ENCODE data around the gene OSTN. TPM values are rescaled to one million over a fixed set of nuclear protein-coding genes. Genes with fewer than 3 reads are reported as not detected.

The OSTN gene
- total RNA-seq, 1 donor from 2014 or later: not detected

GRCh38 chr3:191306428-191306827 lies 107.4 kb downstream of the OSTN start:
- Mint-ChIP-seq H3K4me3 (ENCODE audit: low read depth) (no peak overlapping the region), H3K36me3 (ENCODE audit: low read depth) (no peaks in the 10 kb centered on the region), H3K9me3 (no peaks in the 10 kb centered on the region), H3K4me1 (ENCODE audit: low read depth) (no peaks in the 10 kb centered on the region), H3K27me3 (ENCODE audit: low read depth) (no peaks in the 10 kb centered on the region), H3K27ac (no peak overlapping the region)
- intact Hi-C loops (cut with micrococcal nuclease): no loop called here
- no peak for DNase-seq (ENCODE audit: low spot score)

GRCh38 chr3:191307341-191307740 lies 108.3 kb downstream of the OSTN start:
- intact Hi-C loops (cut with micrococcal nuclease): no loop called here
- DNase-seq (ENCODE audit: low spot score): no peak
- Mint-ChIP-seq H3K4me1 (ENCODE audit: low read depth) (no peaks in the 10 kb centered on the region), H3K27me3 (ENCODE audit: low read depth) (no peaks in the 10 kb centered on the region), H3K9me3 (no peaks in the 10 kb centered on the region), H3K27ac (no peak overlapping the region), H3K4me3 (ENCODE audit: low read depth) (no peak overlapping the region), H3K36me3 (ENCODE audit: low read depth) (no peaks in the 10 kb centered on the region)

DNA sequence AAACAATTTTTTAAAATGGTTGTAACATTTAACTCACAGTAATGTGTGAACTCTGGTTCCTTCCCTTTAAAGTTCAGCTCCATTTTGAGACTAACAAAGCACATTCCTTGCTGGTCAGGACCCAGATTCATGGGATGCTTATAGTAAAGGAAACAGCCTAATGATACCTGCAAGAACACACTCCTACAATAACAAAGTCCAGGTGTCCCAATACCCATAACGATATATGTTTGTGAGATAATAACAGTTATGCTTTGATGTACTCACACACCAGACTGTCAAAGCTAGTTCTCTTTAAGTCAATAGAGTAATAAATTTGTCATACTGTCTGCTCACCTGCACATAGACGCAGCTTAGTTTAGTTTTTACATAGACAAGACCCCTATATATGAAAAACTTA lies 114.3 kb downstream of the OSTN start:
- no peaks in the 10 kb centered on the region for H3K36me3 Mint-ChIP-seq (ENCODE audit: low read depth)
- intact Hi-C loops (cut with micrococcal nuclease): no loop called here
- H3K27ac Mint-ChIP-seq: no peak overlapping the region
- H3K9me3 Mint-ChIP-seq: no peaks in the 10 kb centered on the region
- no peak overlapping the region for H3K4me3 Mint-ChIP-seq (ENCODE audit: low read depth)
- DNase-seq (ENCODE audit: low spot score): no peak
- H3K27me3 Mint-ChIP-seq (ENCODE audit: low read depth): no peaks in the 10 kb centered on the region
- H3K4me1 Mint-ChIP-seq (ENCODE audit: low read depth): no peaks in the 10 kb centered on the region

GRCh38 chr3:191314109-191314728 lies 115.2 kb downstream of the OSTN start:
- Mint-ChIP-seq H3K36me3 (ENCODE audit: low read depth) (no peaks in the 10 kb centered on the region), H3K27me3 (ENCODE audit: low read depth) (no peaks in the 10 kb centered on the region), H3K4me3 (ENCODE audit: low read depth) (no peak overlapping the region), H3K4me1 (ENCODE audit: low read depth) (no peaks in the 10 kb centered on the region), H3K9me3 (no peaks in the 10 kb centered on the region), H3K27ac (no peak overlapping the region)
- intact Hi-C loops (cut with micrococcal nuclease): no loop called here
- DNase-seq (ENCODE audit: low spot score): no peak

Other genes starting within 250 kb of the OSTN start
- 28.5 and 32.1 TPM in 2 replicates for gene CCDC50, start 130.2 kb downstream of the OSTN start, total RNA-seq
- 0.37 TPM in 1 of 2 replicates, not detected in the other for gene UTS2B, start 131.3 kb downstream of the OSTN start, total RNA-seq

Measured in activated T-helper 2 cell treated with anti-CD3 and anti-CD28 coated beads, Interferon-gamma antibody, Interleukin-2, Interleukin-4, amounts not matched to agents 10 μg/mL and 5 μg/mL and 100 μg/mL, durations not matched to agents 14 hours and 24 hours and 36 hours (primary cell).